ENCODE measurements around the gene PRX.
"Not testable (repeated sequence)": the region's sequence is repeated elsewhere in the genome, so short reads cannot be mapped to it uniquely, and the experiment has no call there.

- TF ChIP-seq CTCF, POLR2A (IDR thresholded peaks at IDR 0.05): not testable (repeated sequence)
Measured at GRCh38 chr19:40370253-40370652, 42.9 kb downstream of the PRX start.
